ENCODE measurements around the gene PTPRQ. TPM values are rescaled to one million over a fixed set of nuclear protein-coding genes. Genes with fewer than 3 reads are reported as not detected.

Gene PTPRQ
- total RNA-seq, 2 donors from 2014 or later, result 1.9 to 7.4 TPM

- intact Hi-C loops (cut with DNase I), result no loop called here
- no peaks in the 10 kb centered on the region for H3K27me3 ChIP-seq (replicated peaks; ENCODE audit: insufficient read depth)
- no peak overlapping the region for H3K4me3 ChIP-seq
- 93% methylated on average over 2 of the region's 2 CpGs for WGBS
- TF ChIP-seq POLR2A (IDR thresholded peaks at IDR 0.05) (no peak), POLR2AphosphoS5 (IDR thresholded peaks at IDR 0.05) (no peak)
- H3K36me3 ChIP-seq, result no peaks in the 10 kb centered on the region
- no peaks in the 10 kb centered on the region for H3K9me3 ChIP-seq
- DNase-seq (ENCODE audit: low spot score), result no peak
- no peak overlapping the region for H3K27ac ChIP-seq
- H3K4me1 ChIP-seq (replicated peaks), result no peaks in the 10 kb centered on the region
Observed at GRCh38 chr12:80641936-80642335, 197.9 kb downstream of the PTPRQ start.

- TF ChIP-seq POLR2AphosphoS5 (IDR thresholded peaks at IDR 0.05) (no peak), POLR2A (IDR thresholded peaks at IDR 0.05) (no peak), CTCF (IDR thresholded peaks at IDR 0.05) (no peak)
- intact Hi-C loops (cut with DNase I), result no loop called here
- Histone ChIP-seq H3K27ac (no peak overlapping the region), H3K36me3 (no peaks in the 10 kb centered on the region), H3K9me3 (no peaks in the 10 kb centered on the region), H3K4me3 (no peak overlapping the region), H3K4me1 (replicated peaks) (no peaks in the 10 kb centered on the region), H3K27me3 (replicated peaks; ENCODE audit: insufficient read depth) (no peaks in the 10 kb centered on the region)
- no peak for DNase-seq (ENCODE audit: low spot score)
- WGBS, result 35% methylated on average over 2 of the region's 2 CpGs
Observed at GRCh38 chr12:80643961-80644360, 199.9 kb downstream of the PTPRQ start.

GRCh38 chr12:80648881-80649280 is 204.8 kb downstream of the PTPRQ start:
- Histone ChIP-seq H3K27me3 (replicated peaks; ENCODE audit: insufficient read depth) (no peaks in the 10 kb centered on the region), H3K9me3 (no peaks in the 10 kb centered on the region), H3K4me3 (no peak overlapping the region), H3K4me1 (replicated peaks) (no peaks in the 10 kb centered on the region), H3K36me3 (no peaks in the 10 kb centered on the region), H3K27ac (no peak overlapping the region)
- TF ChIP-seq POLR2AphosphoS5 (IDR thresholded peaks at IDR 0.05), result no peak
- TF ChIP-seq CTCF (IDR thresholded peaks at IDR 0.05), result no peak
- no peak for TF ChIP-seq POLR2A (IDR thresholded peaks at IDR 0.05)
- intact Hi-C loops (cut with DNase I), result no loop called here
- DNase-seq (ENCODE audit: low spot score), result no peak
- WGBS, result 46% methylated on average over 1 of the region's 1 CpG

GRCh38 chr12:80655751-80656150 is 211.7 kb downstream of the PTPRQ start:
- Histone ChIP-seq H3K9me3 (no peaks in the 10 kb centered on the region), H3K4me1 (replicated peaks) (no peaks in the 10 kb centered on the region), H3K27me3 (replicated peaks; ENCODE audit: insufficient read depth) (no peaks in the 10 kb centered on the region), H3K36me3 (no peaks in the 10 kb centered on the region), H3K27ac (no peak overlapping the region), H3K4me3 (no peak overlapping the region)
- intact Hi-C loops (cut with DNase I), result no loop called here
- TF ChIP-seq CTCF (IDR thresholded peaks at IDR 0.05), result no peak
- no peak for TF ChIP-seq POLR2AphosphoS5 (IDR thresholded peaks at IDR 0.05)
- no peak for TF ChIP-seq POLR2A (IDR thresholded peaks at IDR 0.05)
- 60% methylated on average over 2 of the region's 2 CpGs for WGBS
- no peak for DNase-seq (ENCODE audit: low spot score)

- no peak for TF ChIP-seq CTCF (IDR thresholded peaks at IDR 0.05)
- TF ChIP-seq POLR2A (IDR thresholded peaks at IDR 0.05), result no peak
- no peak for TF ChIP-seq POLR2AphosphoS5 (IDR thresholded peaks at IDR 0.05)
- intact Hi-C loops (cut with DNase I), result no loop called here
- 88% methylated on average over 5 of the region's 5 CpGs for WGBS
- H3K36me3 ChIP-seq, result no peaks in the 10 kb centered on the region
- H3K27ac ChIP-seq, result no peak overlapping the region
- no peaks in the 10 kb centered on the region for H3K4me1 ChIP-seq (replicated peaks)
- no peaks in the 10 kb centered on the region for H3K9me3 ChIP-seq
- no peaks in the 10 kb centered on the region for H3K27me3 ChIP-seq (replicated peaks; ENCODE audit: insufficient read depth)
- DNase-seq (ENCODE audit: low spot score), result no peak
- no peak overlapping the region for H3K4me3 ChIP-seq
Observed at GRCh38 chr12:80659512-80660063, 215.6 kb downstream of the PTPRQ start.

Data from prostate gland (tissue), 2 donors.